Retinal pigment epithelial cell (primary cell): ENCODE measurements around the gene FAM53B.

ENCODE experiments used
- DNase-seq: peaks from one replicate; pipeline ENCODE4 v3.0.0-alpha.2; 2010; ENCODE audit warnings: low read depth
- H3K4me3 ChIP-seq: 2 replicates; pipeline ENCODE4 v1.5.1; 2011; ENCODE audit warnings: mild to moderate bottlenecking, low read length, control low read depth, moderate library complexity
- CTCF ChIP-seq: conservative IDR thresholded peaks from 2 replicates; pipeline ENCODE4 v1.5.1; 2011; ENCODE audit warnings: low read depth, low read length, control low read depth, inconsistent platforms

Gene FAM53B

GRCh38 chr10:124637091-124637700 is 107.0 kb downstream of the FAM53B start:
- H3K4me3 ChIP-seq, result no peak overlapping the region
- no peak for DNase-seq
- no peak for TF ChIP-seq CTCF

- no peak overlapping the region for H3K4me3 ChIP-seq
- TF ChIP-seq CTCF, result no peak
- DNase-seq, result no peak
These were observed 107.7 kb downstream of the FAM53B start for GRCh38 chr10:124636271-124636995.

- no peak for TF ChIP-seq CTCF
- no peak for DNase-seq
- no peak overlapping the region for H3K4me3 ChIP-seq
These were observed 111.6 kb downstream of the FAM53B start for GRCh38 chr10:124632566-124632965.

GRCh38 chr10:124632064-124632531 is 112.1 kb downstream of the FAM53B start:
- no peak for DNase-seq
- no peak overlapping the region for H3K4me3 ChIP-seq
- TF ChIP-seq CTCF, result peak; percentile 38

GRCh38 chr10:124630551-124630950 is 113.6 kb downstream of the FAM53B start:
- DNase-seq, result no peak
- no peak for TF ChIP-seq CTCF
- no peak overlapping the region for H3K4me3 ChIP-seq

- TF ChIP-seq CTCF, result no peak
- no peak for DNase-seq
- no peak overlapping the region for H3K4me3 ChIP-seq
These were observed 114.3 kb downstream of the FAM53B start for GRCh38 chr10:124629842-124630241.

GRCh38 chr10:124629415-124629814 is 114.8 kb downstream of the FAM53B start:
- no peak for TF ChIP-seq CTCF
- no peak for DNase-seq
- no peak overlapping the region for H3K4me3 ChIP-seq
